Bronchus fibroblast of lung (primary cell): Measurements from ENCODE around the gene ZNF892. TPM values are rescaled to one million over a fixed set of nuclear protein-coding genes. Genes with fewer than 3 reads are reported as not detected.

Experiments used
- total RNA-seq: library from RNA; depleted of rRNA; stranded (reverse); fragments of >200 nt; gene quantifications from 2 replicates; pipeline ENCODE4 v1.2.3, GENCODE V29; 2015

Gene ZNF892
- 2.2 and 2.8 TPM in 2 replicates for total RNA-seq

GRCh38 chr2:95207111-95207961, at the start of gene ZNF892:
TSS of gene ZNF892 (plus strand) at chr2:95207521. CDS start at chr2:95207816, 295 bp downstream.

GRCh38 chr2:95159690-95160449, 47.5 kb upstream of the ZNF892 start, which contains the start of gene ZNF514:
TSS of gene ZNF514 (minus strand) at chr2:95159848. CDS start at chr2:95153253, 6,595 bp downstream.

GRCh38 chr2:95165371-95166064, 41.8 kb upstream of the ZNF892 start, which contains the start of gene ZNF2:
TSS of gene ZNF2 (plus strand) at chr2:95165809. CDS start at chr2:95176227, 10,418 bp downstream.

Other genes with a start within 250 kb of the ZNF892 start
- gene MAL, start 181.8 kb upstream of the ZNF892 start, total RNA-seq = not detected in 2 replicates
- 37.3 and 43.0 TPM in 2 replicates for gene MRPS5, start 85.7 kb upstream of the ZNF892 start, total RNA-seq
- 4.6 and 5.5 TPM in 2 replicates for gene ZNF514, start 47.7 kb upstream of the ZNF892 start, total RNA-seq
- gene ZNF2, start 41.7 kb upstream of the ZNF892 start, total RNA-seq = 2.5 and 2.7 TPM in 2 replicates
- 0.17 and 0.45 TPM in 2 replicates for gene PROM2, start 66.9 kb downstream of the ZNF892 start, total RNA-seq
- gene KCNIP3, start 89.8 kb downstream of the ZNF892 start, total RNA-seq = 2.0 and 2.5 TPM in 2 replicates
- gene FAHD2A, start 195.2 kb downstream of the ZNF892 start, total RNA-seq = 27.5 and 32.8 TPM in 2 replicates